Amygdala (tissue), 56 donors: ENCODE measurements around the gene PHACTR1.

Experiments
- DNase-seq, 56 donors: peaks; one replicate each; lab custom pipeline; 2025; lab: John Stamatoyannopoulos, UW

The PHACTR1 gene

DNA sequence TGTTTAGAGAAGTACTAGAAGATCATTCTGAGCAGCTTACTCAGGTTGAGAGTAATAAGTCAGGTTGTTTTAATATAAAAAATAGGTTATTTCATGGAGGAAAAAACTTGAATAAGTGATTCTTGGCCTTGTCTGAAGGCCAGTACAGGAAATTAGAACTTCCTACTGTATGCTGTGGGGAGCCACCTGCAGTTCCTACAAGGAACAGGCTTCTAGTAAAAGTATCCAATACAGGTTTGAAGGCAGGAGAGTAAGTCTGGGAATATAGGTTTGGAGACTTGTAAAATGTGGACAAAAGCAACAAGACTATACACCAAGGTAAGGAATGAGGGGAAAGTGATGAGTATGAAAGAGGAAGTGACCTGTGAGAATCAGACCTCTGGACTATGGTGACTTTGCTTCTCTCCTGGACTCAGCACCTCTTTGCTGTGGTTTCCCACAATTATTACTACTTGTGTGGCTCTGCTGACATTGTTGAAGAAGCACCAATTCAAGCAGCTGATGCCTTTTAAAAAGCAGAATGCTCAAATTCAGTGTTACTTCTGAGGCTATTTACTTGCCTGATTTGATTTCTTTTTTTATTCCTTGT, 333.2 kb downstream of the PHACTR1 start:
- no peak for DNase-seq

- peak in 8 of 56 donors; percentile 1 to 33 (median 8) for DNase-seq
These were observed 336.5 kb downstream of the PHACTR1 start for GRCh38 chr6:13053006-13053461.

GRCh38 chr6:13058051-13058450, 341.5 kb downstream of the PHACTR1 start:
- DNase-seq: no peak

DNA sequence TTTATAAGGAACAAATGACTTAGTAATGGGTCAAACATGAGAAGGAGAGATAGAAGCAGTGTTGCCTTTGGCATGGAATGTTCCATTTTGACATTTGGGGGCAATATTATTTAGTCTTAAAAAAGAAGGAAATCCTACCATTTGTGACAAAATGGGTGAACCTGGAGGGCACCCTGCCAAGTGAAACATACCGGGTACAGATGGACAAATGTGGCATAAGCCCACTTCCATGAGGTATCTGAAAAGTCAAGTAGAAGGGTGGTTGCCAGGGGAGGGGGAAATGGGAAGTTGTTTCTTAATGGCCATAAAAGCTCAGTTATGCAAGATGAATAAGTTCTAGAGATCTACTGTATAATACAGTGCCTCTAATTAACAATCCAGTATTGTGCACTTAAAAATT, 342.5 kb downstream of the PHACTR1 start:
- no peak for DNase-seq

GRCh38 chr6:13063300-13063918, 346.8 kb downstream of the PHACTR1 start:
- DNase-seq: no peak

- no peak for DNase-seq
These were observed 349.0 kb downstream of the PHACTR1 start for GRCh38 chr6:13065581-13065980.

- DNase-seq: no peak
These were observed 349.5 kb downstream of the PHACTR1 start for GRCh38 chr6:13066050-13066449.

DNA sequence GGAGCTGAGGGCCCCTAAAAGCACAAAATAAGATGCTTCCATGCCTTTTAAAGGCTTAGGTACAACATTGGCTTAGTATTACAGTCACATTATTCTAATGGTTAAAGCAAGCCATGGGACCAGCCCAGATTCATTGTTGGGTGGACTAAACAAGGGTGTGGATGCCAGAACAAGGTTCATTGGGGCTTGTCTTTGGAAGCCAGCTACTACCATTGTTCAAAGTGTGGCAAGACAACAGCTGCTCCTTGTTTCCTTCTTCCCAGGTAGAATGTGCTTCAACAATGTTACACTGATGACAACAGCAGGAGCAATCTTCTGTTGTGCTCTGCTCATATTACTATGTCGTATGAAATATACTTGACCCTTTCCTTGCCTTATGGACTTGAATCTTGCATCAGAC, 350.3 kb downstream of the PHACTR1 start:
- no peak for DNase-seq

DNA sequence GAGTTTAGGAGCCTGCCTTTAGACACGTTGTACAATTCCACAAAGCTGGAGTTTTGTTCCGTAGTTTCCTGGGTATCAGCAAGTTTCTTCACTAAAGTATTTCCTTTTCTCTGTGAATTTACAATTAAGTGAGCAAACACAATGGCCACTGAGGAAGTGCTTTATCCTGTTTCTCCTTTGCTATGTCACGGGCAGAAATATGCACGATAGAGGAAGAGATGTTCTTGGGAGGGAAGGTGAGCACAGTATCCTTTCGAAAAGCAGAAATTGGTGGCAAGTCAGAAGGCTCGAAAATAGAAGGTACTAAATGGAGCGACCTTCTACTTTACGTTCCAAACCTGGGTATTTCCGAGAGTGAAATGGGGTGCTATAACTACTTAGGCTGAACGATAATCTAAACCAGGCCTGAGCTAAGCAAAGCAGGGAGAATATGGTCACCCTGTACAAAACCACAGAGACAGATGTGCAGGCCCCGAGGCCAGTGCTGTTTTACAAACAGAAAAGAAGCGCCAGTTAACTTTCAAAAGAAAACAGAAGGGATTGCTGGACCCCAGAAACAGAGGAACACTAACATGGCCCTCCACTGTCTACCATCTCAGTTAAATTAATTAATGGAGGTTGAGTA, 352.1 kb downstream of the PHACTR1 start:
- no peak for DNase-seq

- peak in 1 of 56 donors; percentile 59 for DNase-seq
These were observed 355.2 kb downstream of the PHACTR1 start for GRCh38 chr6:13071550-13072345.

DNA sequence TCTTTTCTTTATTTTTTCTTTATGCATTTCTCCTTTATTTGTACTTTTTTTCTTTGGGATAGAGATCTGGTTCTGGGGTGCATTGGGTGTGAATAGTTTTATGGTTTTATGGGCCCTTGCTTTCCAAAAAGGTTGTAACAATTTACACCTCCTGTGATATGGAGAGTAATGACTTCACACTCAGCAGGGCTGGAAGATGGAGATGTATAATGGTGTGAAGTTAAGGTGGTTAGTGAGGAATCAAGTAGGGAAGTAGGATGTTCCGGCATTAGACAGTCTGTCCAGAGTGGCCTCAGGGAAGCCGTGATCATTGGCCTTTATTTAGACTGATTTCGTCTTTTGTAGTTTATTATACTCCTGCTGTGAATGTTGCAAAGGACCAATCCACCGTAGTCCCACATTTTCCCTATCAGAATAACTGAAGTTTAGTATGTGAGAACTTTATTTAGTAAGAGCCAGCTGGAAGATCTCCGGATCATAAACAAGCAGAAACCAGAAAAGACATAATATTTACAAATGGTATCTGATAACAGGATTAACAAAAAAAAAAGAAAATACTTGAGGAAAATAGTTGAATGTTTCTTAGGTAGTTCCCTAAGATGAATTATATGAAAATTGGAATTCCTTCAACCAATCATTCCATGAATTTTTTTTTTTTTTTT, 356.2 kb downstream of the PHACTR1 start:
- DNase-seq: no peak

DNA sequence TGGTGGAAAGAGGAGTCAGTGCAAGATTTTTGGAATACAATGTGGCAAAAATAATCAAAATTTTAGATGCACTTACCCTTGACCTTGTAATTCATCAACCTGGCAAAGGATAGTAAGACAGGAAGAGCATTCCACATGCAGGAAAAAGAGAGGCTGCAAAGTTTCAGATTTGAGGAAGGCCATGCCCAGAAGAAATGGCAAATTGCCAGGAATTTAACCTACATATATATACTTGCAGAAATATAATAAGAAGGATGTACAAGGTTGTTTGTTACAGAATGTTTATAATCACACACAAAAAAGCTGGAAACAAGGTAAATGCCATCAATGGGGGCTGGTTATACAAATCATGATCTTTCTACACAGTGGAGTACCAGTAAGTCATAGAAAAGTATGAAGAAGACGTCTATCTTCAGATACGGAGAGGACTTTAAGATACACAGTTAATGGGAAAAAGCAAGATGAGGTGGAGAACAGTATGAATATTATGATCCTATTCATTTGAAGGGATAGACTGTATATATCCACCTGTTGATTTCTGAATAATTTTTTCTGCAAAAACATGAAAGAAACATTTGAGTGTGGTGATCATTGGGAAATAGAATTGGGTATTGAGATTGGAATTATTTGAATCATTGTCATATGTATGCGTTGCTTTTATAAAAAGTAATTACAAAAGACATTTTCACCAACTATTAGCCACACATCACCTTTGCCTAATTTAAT, 358.0 kb downstream of the PHACTR1 start:
- DNase-seq: no peak

DNA sequence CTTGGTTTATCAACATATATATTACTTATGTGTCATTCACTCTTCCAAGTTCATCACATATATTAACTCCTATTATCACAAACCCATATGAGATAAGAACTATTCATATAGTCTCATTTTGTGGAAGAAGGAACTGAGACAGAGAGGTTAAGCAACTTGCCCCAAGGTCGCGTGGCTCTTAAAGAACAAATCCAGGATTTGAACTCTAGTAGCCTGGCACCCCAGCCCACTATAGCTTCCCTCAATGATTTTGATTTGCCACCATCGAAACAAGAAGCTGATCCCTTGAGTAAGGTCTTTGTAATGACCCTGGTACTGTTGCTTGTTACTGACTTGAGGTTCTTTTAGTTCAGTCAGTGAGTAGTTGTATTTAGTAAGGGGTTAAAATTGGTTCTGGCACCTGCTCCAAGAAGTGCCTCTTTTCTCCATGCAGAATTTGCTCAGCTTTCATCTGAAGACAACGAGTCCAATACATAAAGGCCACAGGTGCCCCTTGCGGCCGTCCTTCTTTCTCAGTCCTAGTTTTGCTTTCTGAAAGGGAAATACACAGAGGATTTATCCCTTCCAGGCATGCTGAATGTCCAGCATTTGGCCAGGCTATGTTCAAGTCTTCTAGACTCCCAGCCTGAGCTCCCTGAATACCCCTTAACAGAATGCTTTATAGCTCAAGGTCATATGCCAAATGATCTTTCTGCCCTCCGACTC, 358.7 kb downstream of the PHACTR1 start:
- no peak for DNase-seq

- no peak for DNase-seq
These were observed 360.0 kb downstream of the PHACTR1 start for GRCh38 chr6:13076575-13076974.

DNA sequence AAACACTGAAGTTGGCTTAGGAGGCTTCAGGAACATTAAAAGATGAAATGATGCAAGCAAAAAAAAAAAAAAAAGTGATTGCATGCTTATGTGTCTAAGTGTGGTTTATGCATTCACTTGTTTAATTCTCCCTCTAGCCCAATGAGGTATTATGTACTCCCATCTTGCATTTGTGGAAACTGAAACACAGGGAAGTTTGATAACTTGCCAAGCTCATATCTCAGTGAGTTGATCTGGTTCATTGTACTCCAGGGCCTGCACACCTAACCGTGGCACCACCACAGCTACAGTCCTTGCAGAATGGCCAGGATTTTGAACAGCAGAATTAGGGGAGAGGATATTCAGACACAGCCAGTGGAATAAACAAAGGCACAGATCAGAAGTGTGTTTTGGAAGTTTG, 360.6 kb downstream of the PHACTR1 start:
- DNase-seq: no peak

DNA sequence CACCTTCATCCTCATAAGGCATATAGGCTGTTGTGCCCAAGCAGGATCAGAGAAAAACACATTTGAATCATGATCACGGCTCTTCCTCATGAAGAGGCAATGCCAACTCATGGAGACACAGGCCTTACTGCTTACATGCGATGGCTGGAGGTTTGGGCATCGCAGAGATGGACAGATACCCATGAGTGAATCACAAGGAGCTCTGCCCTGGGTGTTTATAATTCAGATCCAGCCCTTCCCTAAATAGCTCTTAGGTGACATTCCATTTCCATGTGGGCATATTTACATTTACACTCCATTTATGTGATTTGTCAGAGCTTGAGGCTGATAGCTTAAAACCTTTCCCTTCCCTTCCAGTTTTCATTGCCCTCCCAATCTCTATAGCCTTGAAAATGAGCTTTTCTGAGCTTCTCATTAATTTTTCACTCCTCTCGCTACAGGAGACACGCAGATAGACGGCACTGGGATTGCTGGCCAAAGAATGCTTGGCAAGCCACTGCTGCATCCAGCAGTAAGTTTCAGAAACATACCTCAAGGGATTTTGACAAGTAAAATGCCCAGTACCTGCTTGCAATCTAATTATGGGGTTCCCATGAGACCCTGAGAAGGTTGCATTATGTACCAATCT, 362.6 kb downstream of the PHACTR1 start:
- DNase-seq: no peak

GRCh38 chr6:13080462-13081188, 364.1 kb downstream of the PHACTR1 start:
- no peak for DNase-seq

GRCh38 chr6:13081189-13081563, 364.6 kb downstream of the PHACTR1 start:
- no peak for DNase-seq
